Type B pancreatic cell (in vitro differentiated cells): Measurements from ENCODE around the gene FUBP3. TPM values are rescaled to one million over a fixed set of nuclear protein-coding genes. Genes with fewer than 3 reads are reported as not detected.

ENCODE experiments used
- DNase-seq: peaks from one replicate; pipeline ENCODE4 v3.0.0; 2021; ENCODE audit warnings: mixed read lengths; ENCODE audit not compliant: unreplicated experiment; ENCODE audit errors: extremely low spot score
- H3K27ac Mint-ChIP-seq: 2 replicates; pipeline ENCODE4 v1.8.0; 2021; ENCODE audit warnings: mild to moderate bottlenecking, mixed read lengths
- H3K27me3 Mint-ChIP-seq: 2 replicates; pipeline ENCODE4 v1.8.0; 2021; ENCODE audit warnings: mixed read lengths
- H3K36me3 Mint-ChIP-seq: 2 replicates; pipeline ENCODE4 v1.8.0; 2021; ENCODE audit warnings: mixed read lengths
- H3K4me1 Mint-ChIP-seq: one replicate; pipeline ENCODE4 v1.8.0; 2021; ENCODE audit warnings: mixed read lengths; ENCODE audit not compliant: unreplicated experiment
- H3K4me3 Mint-ChIP-seq: 2 replicates; pipeline ENCODE4 v1.8.0; 2021; ENCODE audit warnings: mild to moderate bottlenecking, mixed read lengths
- H3K9me3 Mint-ChIP-seq: 2 replicates; pipeline ENCODE4 v1.8.0; 2021; ENCODE audit warnings: mixed read lengths
- total RNA-seq: library from RNA; stranded (reverse); gene quantifications from 2 replicates; pipeline ENCODE4 v1.2.1, GENCODE V29; 2021; ENCODE audit warnings: low replicate concordance
- TF ChIP-seq, protein P1 (sequence below): fragments of 200-600 bp; sonication (generic); conservative IDR thresholded peaks from 2 replicates; pipeline ENCODE4 v1.5.0; 2021; ENCODE audit warnings: antibody characterized with exemption, mild to moderate bottlenecking

Gene FUBP3
- total RNA-seq, 1 donor from 2014 or later, result 59.3 TPM

DNA sequence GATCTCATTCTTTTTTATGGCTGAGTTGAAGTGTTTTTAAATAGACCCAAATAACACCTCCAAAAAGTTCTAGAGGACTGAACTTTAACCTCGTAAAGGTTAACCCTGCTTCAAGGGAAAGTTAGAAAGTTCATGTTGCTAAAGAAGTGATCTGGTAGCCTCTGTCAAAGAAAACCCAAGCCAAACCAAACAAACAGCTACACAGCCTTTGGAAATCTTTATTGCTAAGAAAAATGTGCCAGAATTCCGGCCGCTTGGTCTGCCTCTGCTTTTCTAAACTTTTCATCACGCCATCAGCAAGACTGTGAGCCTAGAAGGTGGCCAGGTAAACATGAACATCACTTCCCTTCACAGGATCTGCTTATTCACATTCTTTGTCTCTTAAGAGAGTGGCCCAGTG is 17.9 kb downstream of the FUBP3 start:
- Mint-ChIP-seq H3K27ac (no peak overlapping the region), H3K27me3 (no peaks in the 10 kb centered on the region), H3K9me3 (no peaks in the 10 kb centered on the region), H3K4me1 (no peaks in the 10 kb centered on the region), H3K4me3 (no peak overlapping the region), H3K36me3 (peaks cover 17% of the 10 kb centered on the region)
- DNase-seq, result no peak
- TF ChIP-seq, protein P1, sequence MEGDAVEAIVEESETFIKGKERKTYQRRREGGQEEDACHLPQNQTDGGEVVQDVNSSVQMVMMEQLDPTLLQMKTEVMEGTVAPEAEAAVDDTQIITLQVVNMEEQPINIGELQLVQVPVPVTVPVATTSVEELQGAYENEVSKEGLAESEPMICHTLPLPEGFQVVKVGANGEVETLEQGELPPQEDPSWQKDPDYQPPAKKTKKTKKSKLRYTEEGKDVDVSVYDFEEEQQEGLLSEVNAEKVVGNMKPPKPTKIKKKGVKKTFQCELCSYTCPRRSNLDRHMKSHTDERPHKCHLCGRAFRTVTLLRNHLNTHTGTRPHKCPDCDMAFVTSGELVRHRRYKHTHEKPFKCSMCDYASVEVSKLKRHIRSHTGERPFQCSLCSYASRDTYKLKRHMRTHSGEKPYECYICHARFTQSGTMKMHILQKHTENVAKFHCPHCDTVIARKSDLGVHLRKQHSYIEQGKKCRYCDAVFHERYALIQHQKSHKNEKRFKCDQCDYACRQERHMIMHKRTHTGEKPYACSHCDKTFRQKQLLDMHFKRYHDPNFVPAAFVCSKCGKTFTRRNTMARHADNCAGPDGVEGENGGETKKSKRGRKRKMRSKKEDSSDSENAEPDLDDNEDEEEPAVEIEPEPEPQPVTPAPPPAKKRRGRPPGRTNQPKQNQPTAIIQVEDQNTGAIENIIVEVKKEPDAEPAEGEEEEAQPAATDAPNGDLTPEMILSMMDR, result no peak

DNA sequence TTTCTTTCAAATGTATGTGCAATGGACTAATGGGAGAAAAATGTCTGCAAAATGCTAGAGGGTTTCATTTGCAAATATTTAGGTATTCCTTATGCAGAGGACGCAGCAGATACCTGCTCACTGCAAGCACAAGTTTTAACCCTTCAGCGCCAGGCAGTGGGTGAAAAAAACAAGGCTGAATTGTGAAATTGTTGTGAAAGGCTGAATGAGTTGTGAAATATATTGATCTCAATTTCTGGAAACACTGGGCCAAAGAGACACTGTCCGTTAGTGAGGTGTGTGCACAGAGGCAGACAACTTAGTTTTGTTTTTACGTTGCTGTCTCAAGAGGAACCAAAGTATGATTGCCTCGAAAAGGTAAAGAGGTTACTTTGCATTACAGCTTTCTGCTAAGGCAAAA is 18.8 kb downstream of the FUBP3 start:
- no peaks in the 10 kb centered on the region for H3K9me3 Mint-ChIP-seq
- no peak for DNase-seq
- H3K27ac Mint-ChIP-seq, result no peak overlapping the region
- no peaks in the 10 kb centered on the region for H3K4me1 Mint-ChIP-seq
- H3K27me3 Mint-ChIP-seq, result no peaks in the 10 kb centered on the region
- no peak overlapping the region for H3K4me3 Mint-ChIP-seq
- TF ChIP-seq, protein P1, result no peak
- H3K36me3 Mint-ChIP-seq, result peaks cover 20% of the 10 kb centered on the region

DNA sequence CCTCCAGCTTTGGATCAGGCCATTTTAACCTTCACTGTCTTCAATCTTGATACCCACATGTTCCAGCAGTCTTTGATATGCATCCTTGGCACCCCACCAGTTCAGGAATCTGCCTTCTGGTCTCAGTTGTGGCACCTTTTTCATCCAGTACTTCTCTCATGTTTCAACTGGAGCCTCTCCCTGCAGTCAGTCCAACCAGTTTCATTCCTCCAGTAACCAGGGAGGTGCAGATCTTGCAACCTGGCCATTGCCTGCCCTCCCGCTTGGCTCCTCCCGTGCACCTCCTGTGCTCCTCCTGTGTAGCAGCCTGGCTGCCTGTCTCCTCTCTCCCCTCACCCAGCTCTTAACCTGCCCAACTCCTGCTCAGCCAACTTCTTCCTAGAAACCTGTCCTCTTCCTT is 20.2 kb downstream of the FUBP3 start:
- TF ChIP-seq, protein P1, result no peak
- no peaks in the 10 kb centered on the region for H3K27me3 Mint-ChIP-seq
- no peak overlapping the region for H3K4me3 Mint-ChIP-seq
- H3K27ac Mint-ChIP-seq, result peak overlapping the region; percentile 19
- H3K36me3 Mint-ChIP-seq, result peaks cover 21% of the 10 kb centered on the region
- H3K4me1 Mint-ChIP-seq, result no peaks in the 10 kb centered on the region
- no peaks in the 10 kb centered on the region for H3K9me3 Mint-ChIP-seq
- no peak for DNase-seq

DNA sequence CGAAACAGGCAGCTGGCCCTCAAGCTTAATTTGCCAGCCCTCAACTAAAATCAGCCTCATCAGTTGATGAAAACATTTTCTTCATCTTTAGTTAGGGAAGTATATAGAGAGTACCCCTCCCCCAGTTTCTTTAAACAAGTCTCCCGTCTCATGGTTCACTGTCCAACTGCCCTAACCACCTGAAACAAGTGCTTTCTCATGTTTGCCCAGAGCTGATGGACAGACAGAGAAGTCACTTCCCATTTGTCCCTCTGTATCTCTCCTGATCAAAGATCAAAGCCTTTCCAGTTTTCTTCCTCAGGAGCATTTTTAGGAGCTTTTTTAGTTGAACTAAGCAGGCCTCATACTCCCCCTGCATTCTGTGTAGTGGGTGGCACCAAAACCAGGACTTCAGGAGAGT is 21.7 kb downstream of the FUBP3 start:
- H3K36me3 Mint-ChIP-seq, result peaks cover 17% of the 10 kb centered on the region
- no peaks in the 10 kb centered on the region for H3K4me1 Mint-ChIP-seq
- H3K27ac Mint-ChIP-seq, result peak overlapping the region; percentile 27
- no peak overlapping the region for H3K4me3 Mint-ChIP-seq
- TF ChIP-seq, protein P1, result no peak
- H3K27me3 Mint-ChIP-seq, result no peaks in the 10 kb centered on the region
- H3K9me3 Mint-ChIP-seq, result no peaks in the 10 kb centered on the region
- no peak for DNase-seq

DNA sequence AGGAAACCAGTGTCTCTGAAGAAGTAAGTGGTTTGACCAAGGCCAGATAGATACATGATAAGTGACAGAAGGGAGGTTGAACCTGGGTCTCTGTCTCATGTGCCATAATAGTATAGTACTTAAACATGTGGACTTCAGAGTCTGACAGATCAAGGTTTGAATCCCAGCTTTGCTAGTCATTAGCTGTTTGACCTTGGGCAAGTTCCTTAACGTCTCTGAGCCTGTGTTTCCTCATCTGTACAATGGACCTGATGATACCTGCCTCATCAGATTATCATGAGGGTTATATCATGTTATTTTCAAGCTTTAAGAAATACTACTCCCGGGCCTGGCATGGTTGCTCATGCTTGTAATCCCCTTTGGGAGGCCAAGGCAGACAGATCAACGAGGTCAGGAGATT is 24.9 kb downstream of the FUBP3 start:
- TF ChIP-seq, protein P1, result no peak
- Mint-ChIP-seq H3K9me3 (no peaks in the 10 kb centered on the region), H3K27ac (no peak overlapping the region), H3K4me1 (peaks cover 4% of the 10 kb centered on the region), H3K4me3 (no peak overlapping the region), H3K27me3 (no peaks in the 10 kb centered on the region), H3K36me3 (peaks cover 17% of the 10 kb centered on the region)
- DNase-seq, result no peak

DNA sequence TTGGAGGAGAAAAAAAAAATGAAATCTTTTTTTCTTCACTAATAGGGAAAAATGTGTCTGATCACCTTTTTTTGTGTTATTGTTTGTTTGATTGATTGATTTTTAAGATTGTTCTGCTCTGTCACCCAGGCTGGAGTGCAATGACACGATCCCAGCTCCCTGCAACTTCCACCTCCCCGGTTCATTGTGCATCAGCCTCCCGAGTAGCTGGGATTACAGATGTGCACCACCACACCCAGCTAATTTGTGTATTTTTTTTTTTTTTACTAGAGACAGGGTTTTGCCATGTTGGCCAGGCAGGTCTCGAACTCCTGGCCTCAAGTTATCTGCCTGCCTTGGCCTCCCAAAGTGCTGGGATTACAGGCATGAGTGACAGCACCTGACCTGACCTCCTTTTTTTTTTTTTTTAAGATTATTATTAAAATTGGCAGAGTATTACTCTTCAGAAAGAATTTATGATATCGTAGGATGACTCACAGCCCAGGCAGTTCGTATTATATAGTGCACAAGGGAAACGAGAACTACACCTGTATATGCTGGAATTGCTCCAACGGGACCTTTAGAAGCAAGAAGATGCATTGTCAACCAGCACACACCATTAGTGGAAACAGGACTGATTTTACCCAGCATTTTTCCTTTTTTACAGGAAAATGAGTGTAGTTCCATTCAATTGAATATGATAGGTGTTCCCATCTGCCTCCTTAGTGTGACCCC is 27.7 kb downstream of the FUBP3 start:
- TF ChIP-seq, protein P1, result no peak
- no peaks in the 10 kb centered on the region for H3K9me3 Mint-ChIP-seq
- H3K4me1 Mint-ChIP-seq, result peaks cover 4% of the 10 kb centered on the region
- H3K36me3 Mint-ChIP-seq, result peaks cover 18% of the 10 kb centered on the region
- DNase-seq, result no peak
- H3K4me3 Mint-ChIP-seq, result no peak overlapping the region
- H3K27me3 Mint-ChIP-seq, result no peaks in the 10 kb centered on the region
- no peak overlapping the region for H3K27ac Mint-ChIP-seq
